Measurements from ENCODE around the gene ZCCHC2. TPM values are rescaled to one million over a fixed set of nuclear protein-coding genes. Genes with fewer than 3 reads are reported as not detected.

Gene ZCCHC2
- total and polyA plus RNA-seq, 9 of the 15 experiments (the other 6 are each of a cell fraction or from before 2014, with no cell fraction given), result 1.0 to 9.2 (median 6.0) TPM

- TF ChIP-seq HNRNPK (IDR thresholded peaks at IDR 0.05; ENCODE audit: low read depth, low read length, poor library complexity, severe bottlenecking), result no peak
Observed at GRCh38 chr18:62625019-62625418, 102.2 kb downstream of the ZCCHC2 start (continued).

Other genes with a start within 250 kb of the ZCCHC2 start
- gene TNFRSF11A, start 197.7 kb upstream of the ZCCHC2 start, total RNA-seq (2014; rRNA removed), result not detected in 2 replicates
- not detected in 2 replicates for gene TNFRSF11A, start 197.7 kb upstream of the ZCCHC2 start, total RNA-seq (2014; rRNA removed; fragmentation: Illumina TruSeq; extraction: Trizol)
- not detected in 2 replicates for gene TNFRSF11A, start 197.7 kb upstream of the ZCCHC2 start, total RNA-seq (2015; rRNA removed; fragmentation: Illumina TruSeq; extraction: Trizol)
- gene TNFRSF11A, start 197.7 kb upstream of the ZCCHC2 start, total RNA-seq (2021), result 0.04 TPM in 2 replicates
- gene TNFRSF11A, start 197.7 kb upstream of the ZCCHC2 start, polyA plus RNA-seq (2011; rRNA removed), result 0.05 and 0.06 TPM in 2 replicates
- gene TNFRSF11A, start 197.7 kb upstream of the ZCCHC2 start, polyA plus RNA-seq (2014; fragmentation: Illumina TruSeq; extraction: Trizol), result 0.03 TPM in 1 of 2 replicates, not detected in the other
- gene TNFRSF11A, start 197.7 kb upstream of the ZCCHC2 start, polyA plus RNA-seq (2014; fragmentation: Nextera tagmentation; extraction: Ambion mirVana), result not detected
- 0.03 TPM in 1 of 2 replicates, not detected in the other for gene TNFRSF11A, start 197.7 kb upstream of the ZCCHC2 start, polyA plus RNA-seq (2014; rRNA removed)
- 4.9 and 5.8 TPM in 2 replicates for gene PHLPP1, start 192.5 kb downstream of the ZCCHC2 start, total RNA-seq (2014; rRNA removed)
- 4.5 and 4.6 TPM in 2 replicates for gene PHLPP1, start 192.5 kb downstream of the ZCCHC2 start, total RNA-seq (2014; rRNA removed; fragmentation: Illumina TruSeq; extraction: Trizol)
- gene PHLPP1, start 192.5 kb downstream of the ZCCHC2 start, total RNA-seq (2015; rRNA removed; fragmentation: Illumina TruSeq; extraction: Trizol), result 4.5 and 5.9 TPM in 2 replicates
- 7.6 and 9.0 TPM in 2 replicates for gene PHLPP1, start 192.5 kb downstream of the ZCCHC2 start, total RNA-seq (2021)
- gene PHLPP1, start 192.5 kb downstream of the ZCCHC2 start, polyA plus RNA-seq (2011; rRNA removed), result 3.4 and 6.0 TPM in 2 replicates
- gene PHLPP1, start 192.5 kb downstream of the ZCCHC2 start, polyA plus RNA-seq (2014; fragmentation: Illumina TruSeq; extraction: Trizol), result 4.8 and 7.2 TPM in 2 replicates
- under 1 TPM; 0.56 TPM for gene PHLPP1, start 192.5 kb downstream of the ZCCHC2 start, polyA plus RNA-seq (2014; fragmentation: Nextera tagmentation; extraction: Ambion mirVana)
- gene PHLPP1, start 192.5 kb downstream of the ZCCHC2 start, polyA plus RNA-seq (2014; rRNA removed), result 2.6 and 2.8 TPM in 2 replicates

Measured in K562 (cell line).